NCI-H1105 treated with DMSO at 0.1 percent for 48 hours (cell line): ENCODE measurements around the gene SEC23A.
A peak's percentile ranks its signal among the peaks of the same experiment; 100 is the strongest.
"Not testable (repeated sequence)": the region's sequence is repeated elsewhere in the genome, so short reads cannot be mapped to it uniquely, and the experiment has no call there.

Source experiments
- DNase-seq: peaks from one replicate; lab custom pipeline; 2025; lab: John Stamatoyannopoulos, UW

Gene SEC23A

GRCh38 chr14:39102969-39103957 is at the start of gene SEC23A:
Gene SEC23A, minus strand, starts transcription at chr14:39103235. Its CDS starts 7,117 bp downstream, at chr14:39096118.
- peak; percentile 87 for DNase-seq

- DNase-seq = no peak
Measured at GRCh38 chr14:39145266-39145966, 42.4 kb upstream of the SEC23A start.

GRCh38 chr14:39143226-39143625 is 40.2 kb upstream of the SEC23A start:
- DNase-seq = not testable (repeated sequence)

DNA sequence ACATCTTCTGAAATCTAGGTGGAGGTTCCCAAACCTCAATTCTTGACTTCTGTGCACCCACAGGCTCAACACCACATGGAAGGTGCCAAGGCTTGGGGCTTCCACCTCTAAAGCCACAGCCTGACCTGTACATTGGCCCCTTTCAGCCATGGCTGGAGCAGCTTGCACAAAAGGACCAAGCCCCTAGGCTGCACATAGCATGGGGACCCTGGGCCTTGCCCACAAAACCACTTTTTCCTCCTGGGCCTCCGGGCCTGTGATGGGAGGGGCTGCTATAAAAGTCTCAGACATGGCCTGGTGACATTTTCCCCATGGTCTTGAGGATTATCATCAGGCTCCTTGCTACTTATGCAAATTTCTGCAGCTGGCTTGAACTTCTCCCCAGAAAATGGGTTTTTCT is 38.6 kb upstream of the SEC23A start:
- not testable (repeated sequence) for DNase-seq

- DNase-seq = no peak
Measured at GRCh38 chr14:39140170-39140569, 37.1 kb upstream of the SEC23A start.

DNA sequence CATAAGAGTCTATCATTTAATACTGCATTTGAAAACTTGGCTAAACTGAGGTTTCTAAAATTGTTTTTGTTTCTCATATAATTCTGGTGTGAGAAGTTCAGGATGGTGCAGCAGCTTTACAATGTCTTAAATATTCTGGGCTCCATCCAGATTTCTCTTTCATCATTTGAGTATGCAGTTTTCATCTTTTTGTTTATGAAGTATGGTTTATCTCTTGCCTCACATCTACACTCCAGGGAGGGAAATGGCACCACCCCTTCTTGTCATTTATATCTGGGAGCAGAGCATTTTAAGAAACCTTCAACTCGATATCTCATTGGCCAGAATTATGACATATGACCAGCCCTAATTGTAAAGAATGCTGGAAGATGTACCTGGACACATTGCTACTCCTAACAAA is 35.4 kb upstream of the SEC23A start:
- no peak for DNase-seq

GRCh38 chr14:39137835-39138234 is 34.8 kb upstream of the SEC23A start:
- DNase-seq = not testable (repeated sequence)

- no peak for DNase-seq
Measured at GRCh38 chr14:39122330-39123138, 19.5 kb upstream of the SEC23A start.

DNA sequence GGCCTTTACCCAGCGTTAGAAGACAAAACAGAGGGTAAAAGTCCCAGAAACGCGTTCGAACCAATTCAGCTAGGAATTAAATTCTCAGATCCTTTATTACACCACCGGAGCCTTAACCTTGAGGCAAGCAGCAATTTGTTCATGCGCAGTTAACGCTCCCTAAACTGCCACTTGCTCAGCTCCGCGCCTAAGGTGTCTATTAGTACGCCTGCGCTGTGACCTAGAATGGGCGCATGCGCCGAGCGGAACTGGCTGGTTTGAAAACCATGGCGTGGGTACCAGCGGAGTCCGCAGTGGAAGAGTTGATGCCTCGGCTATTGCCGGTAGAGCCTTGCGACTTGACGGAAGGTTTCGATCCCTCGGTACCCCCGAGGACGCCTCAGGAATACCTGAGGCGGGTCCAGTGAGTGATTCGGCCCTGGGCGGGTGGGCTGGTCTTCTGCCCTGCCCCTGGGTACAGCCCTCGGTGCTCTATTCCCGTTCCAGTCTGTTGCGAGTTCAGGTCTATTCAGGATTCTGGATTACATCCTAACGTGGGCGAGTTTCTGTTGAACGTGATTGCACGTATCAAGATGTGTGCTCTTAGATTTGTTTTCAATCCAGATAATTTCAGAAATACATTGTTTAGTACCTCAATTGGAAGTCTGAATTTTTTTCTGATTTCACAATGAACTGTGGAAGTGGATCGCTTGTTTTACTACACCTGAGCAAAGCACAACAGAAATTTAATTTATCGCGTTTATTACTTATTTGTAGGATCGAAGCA is 11.2 kb upstream of the SEC23A start, which contains the start of gene GEMIN2:
Gene GEMIN2, plus strand, starts transcription at position 251 of the 766 bp plus-strand sequence. Its CDS starts 16 bp downstream, at position 267.
- DNase-seq = peak; percentile 98

- DNase-seq = no peak
Measured at GRCh38 chr14:39113685-39114072, 10.6 kb upstream of the SEC23A start.

- no peak for DNase-seq
Measured at GRCh38 chr14:39109893-39110715, 7.1 kb upstream of the SEC23A start.

DNA sequence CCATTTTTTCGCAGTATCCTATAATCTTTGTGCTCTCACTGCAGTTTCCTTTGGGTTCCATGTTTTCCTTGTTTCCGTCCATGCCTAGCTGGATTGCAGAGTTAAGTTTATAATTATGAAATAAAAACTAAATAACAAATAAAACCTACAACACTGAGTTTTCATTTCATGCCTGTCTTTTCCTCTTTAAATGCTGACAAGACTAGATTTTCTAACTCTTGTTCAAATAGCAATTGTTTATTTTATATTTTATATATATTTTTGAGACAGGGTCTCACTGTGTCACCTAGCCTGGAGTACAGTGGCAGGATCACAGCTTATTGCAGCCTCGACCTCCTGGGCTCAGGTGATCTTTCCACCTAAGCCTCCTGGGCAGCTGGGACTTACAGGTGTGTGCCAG is 5.8 kb upstream of the SEC23A start:
- no peak for DNase-seq

- DNase-seq = peak; percentile 64
Measured at GRCh38 chr14:39107591-39107996, 4.6 kb upstream of the SEC23A start.

GRCh38 chr14:39104078-39104801 is 1.2 kb upstream of the SEC23A start:
- not testable (repeated sequence) for DNase-seq

DNA sequence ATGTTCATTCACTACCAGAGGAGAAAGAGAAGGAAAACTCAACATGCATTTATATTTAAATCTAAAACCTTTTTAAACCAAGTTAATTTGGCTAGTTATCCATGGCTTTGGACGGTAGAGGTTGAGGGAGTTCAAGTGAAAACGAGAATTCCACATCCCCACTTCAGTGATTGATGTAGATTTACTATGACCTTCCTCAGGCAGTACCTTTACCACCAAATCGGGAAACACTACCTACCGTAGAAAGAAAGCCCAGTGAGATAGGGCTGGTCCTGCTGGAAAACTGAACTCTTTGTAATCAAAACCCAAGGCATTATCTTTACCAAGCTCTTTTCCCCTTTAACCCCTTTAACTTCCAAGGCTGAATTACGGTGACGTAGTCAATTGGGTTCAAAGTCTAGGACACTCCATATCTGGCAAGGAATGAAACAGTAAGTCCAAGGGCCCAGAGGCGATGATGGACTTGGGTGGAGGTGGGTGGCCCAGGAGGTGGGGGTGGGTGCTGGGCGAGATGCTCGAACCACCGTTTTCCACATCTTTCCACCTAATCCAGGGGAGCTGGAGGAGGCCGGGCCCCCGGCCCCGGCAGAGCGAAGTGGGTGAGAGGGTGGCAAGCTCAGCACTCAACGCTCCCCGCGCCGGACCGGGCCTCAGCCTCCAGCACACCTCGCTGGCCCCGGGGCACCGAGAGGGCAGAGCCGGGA is 618 bp downstream of the SEC23A start:
- DNase-seq = peak; percentile 33

GRCh38 chr14:39099748-39100147 is 3.3 kb downstream of the SEC23A start:
- DNase-seq = no peak

DNA sequence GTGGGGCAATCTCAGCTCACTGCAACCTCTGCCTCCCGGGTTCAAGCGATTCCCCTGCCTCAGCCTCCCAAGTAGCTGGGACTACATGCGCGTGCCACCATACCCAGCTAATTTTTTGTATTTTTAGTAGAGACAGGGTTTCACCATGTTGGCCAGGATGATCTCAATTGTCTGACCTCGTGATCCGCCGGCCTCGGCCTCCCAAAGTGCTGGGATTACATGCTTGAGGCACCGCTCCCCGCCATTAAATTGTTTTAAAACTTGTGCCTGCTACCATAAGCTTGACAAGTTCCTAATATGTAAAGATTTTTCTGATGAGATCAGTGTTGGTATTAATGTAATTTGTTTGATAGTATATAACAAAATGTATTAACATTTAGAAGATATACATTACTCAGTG is 3.8 kb downstream of the SEC23A start:
- DNase-seq = not testable (repeated sequence)

GRCh38 chr14:39097159-39097558 is 5.9 kb downstream of the SEC23A start:
- DNase-seq = no peak

- no peak for DNase-seq
Measured at GRCh38 chr14:39094515-39094914, 8.5 kb downstream of the SEC23A start.
